Measurements from ENCODE around the gene SEMA5A. TPM values are rescaled to one million over a fixed set of nuclear protein-coding genes. Genes with fewer than 3 reads are reported as not detected.

Gene SEMA5A
- total and polyA plus RNA-seq, 2 donors (not counting 1 experiment from before 2014, with no cell fraction given): not detected

DNA sequence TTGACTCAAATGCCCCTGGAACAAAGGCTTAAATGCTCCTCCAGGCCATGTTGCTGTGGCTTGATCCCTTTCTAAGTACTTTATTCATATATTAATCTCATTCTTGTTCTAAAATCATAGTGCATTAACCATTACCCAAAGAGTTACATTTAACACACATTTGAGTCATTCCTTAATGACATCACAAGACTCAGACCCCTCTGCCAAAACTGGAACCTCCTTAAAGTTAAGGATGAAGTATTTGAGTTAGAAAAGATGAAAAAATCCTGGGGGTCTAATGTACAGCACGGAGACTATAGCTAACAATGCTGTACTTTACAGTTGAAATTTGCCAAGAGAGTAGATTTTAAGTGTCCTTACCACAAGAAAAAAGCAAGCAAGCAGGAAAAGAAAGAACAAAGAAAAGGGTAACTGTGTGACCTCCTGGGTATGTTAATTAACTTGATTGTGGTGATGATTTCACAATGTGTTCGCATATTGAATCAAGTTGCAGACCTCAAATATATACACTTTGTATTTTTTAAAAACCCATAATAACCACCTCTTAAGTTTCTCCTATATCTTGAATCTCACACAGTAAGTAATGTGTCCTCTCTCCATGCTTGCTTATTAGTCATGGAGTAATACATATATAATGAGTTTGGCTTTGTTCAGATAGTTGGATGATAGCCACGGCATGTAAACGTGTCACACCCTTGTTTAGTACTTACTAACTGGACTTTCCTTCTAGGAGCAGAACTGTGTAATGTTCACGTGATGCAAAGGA is 376.9 kb downstream of the SEMA5A start:
- ChIA-PET CTCF (no interaction called here), POLR2A (no interaction called here)
- Histone ChIP-seq H3K4me3 (ENCODE audit: control extremely low read depth in 1 of 5, extremely low read depth in 1 of 5, insufficient read depth in 1 of 5, low read depth in 2 of 5, low read length in 4 of 5) (no peak overlapping the region), H3K36me3 (replicated peaks in 1 of 2; ENCODE audit: control extremely low read depth in 1 of 2, control insufficient read depth in 1 of 2, extremely low read depth in 1 of 2, insufficient read depth in 2 of 2, low read length in 1 of 2) (no peaks in the 10 kb centered on the region), H3K4me1 (ENCODE audit: control insufficient read depth in 2 of 2, insufficient read depth in 2 of 2, low read length in 2 of 2) (no peaks in the 10 kb centered on the region), H2AFZ (ENCODE audit: insufficient read depth, low read depth, low read length, poor library complexity, severe bottlenecking) (no peak overlapping the region), H3K9ac (ENCODE audit: low read length) (no peak overlapping the region), H3K79me2 (ENCODE audit: control insufficient read depth, insufficient read depth, low read length) (no peaks in the 10 kb centered on the region), H3K9me3 (ENCODE audit: control extremely low read depth in 1 of 3, control insufficient read depth in 2 of 3, insufficient read depth in 1 of 3, low read length in 2 of 3) (peaks cover 0 to 3% (median 0%) of the 10 kb centered on the region in 3 donors), H3K27me3 (replicated peaks in 1 of 4; ENCODE audit: control extremely low read depth in 1 of 4, control insufficient read depth in 3 of 4, insufficient read depth in 4 of 4, low read length in 3 of 4) (no peaks in the 10 kb centered on the region), H4K20me1 (ENCODE audit: control insufficient read depth, insufficient read depth, low read length, poor library complexity, severe bottlenecking) (no peaks in the 10 kb centered on the region), H3K27ac (ENCODE audit: low read length in 2 of 2) (no peak overlapping the region), H3K4me2 (replicated peaks; ENCODE audit: low read depth, low read length, poor library complexity, severe bottlenecking) (no peak overlapping the region)
- ATAC-seq (ENCODE audit: low read depth) (no peak), DNase-seq (no peak)
- Mint-ChIP-seq H3K27me3 (no peaks in the 10 kb centered on the region), H3K4me3 (no peak overlapping the region), H3K4me1 (no peaks in the 10 kb centered on the region), H3K27ac (no peak overlapping the region), H3K9me3 (ENCODE audit: insufficient read depth) (no peaks in the 10 kb centered on the region)
- intact Hi-C loops (cut with micrococcal nuclease): no loop called here
- TF ChIP-seq EZH2 (IDR thresholded peaks at IDR 0.05; ENCODE audit: borderline replicate concordance, insufficient read depth, low read depth, low read length, poor library complexity, severe bottlenecking): no peak
- TF ChIP-seq, protein P1, sequence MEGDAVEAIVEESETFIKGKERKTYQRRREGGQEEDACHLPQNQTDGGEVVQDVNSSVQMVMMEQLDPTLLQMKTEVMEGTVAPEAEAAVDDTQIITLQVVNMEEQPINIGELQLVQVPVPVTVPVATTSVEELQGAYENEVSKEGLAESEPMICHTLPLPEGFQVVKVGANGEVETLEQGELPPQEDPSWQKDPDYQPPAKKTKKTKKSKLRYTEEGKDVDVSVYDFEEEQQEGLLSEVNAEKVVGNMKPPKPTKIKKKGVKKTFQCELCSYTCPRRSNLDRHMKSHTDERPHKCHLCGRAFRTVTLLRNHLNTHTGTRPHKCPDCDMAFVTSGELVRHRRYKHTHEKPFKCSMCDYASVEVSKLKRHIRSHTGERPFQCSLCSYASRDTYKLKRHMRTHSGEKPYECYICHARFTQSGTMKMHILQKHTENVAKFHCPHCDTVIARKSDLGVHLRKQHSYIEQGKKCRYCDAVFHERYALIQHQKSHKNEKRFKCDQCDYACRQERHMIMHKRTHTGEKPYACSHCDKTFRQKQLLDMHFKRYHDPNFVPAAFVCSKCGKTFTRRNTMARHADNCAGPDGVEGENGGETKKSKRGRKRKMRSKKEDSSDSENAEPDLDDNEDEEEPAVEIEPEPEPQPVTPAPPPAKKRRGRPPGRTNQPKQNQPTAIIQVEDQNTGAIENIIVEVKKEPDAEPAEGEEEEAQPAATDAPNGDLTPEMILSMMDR (IDR thresholded peaks at IDR 0.05): no peak
- 86% methylated on average over 2 of the region's 5 CpGs for WGBS (ENCODE audit: insufficient coverage)

All from B cell (primary cell).